GM20000 (cell line): Measurements from ENCODE around the gene GPR78.

Source experiments
- DNase-seq: peaks from one replicate; pipeline ENCODE4 v3.0.0; 2012; ENCODE audit warnings: low spot score
- TF ChIP-seq, protein P1 (sequence below): IDR thresholded peaks from 2 replicates; pipeline ENCODE4 v1.5.1; 2012; ENCODE audit warnings: mild to moderate bottlenecking, control low read depth; ENCODE audit errors: extremely low read depth, missing control alignments

The GPR78 gene

DNA sequence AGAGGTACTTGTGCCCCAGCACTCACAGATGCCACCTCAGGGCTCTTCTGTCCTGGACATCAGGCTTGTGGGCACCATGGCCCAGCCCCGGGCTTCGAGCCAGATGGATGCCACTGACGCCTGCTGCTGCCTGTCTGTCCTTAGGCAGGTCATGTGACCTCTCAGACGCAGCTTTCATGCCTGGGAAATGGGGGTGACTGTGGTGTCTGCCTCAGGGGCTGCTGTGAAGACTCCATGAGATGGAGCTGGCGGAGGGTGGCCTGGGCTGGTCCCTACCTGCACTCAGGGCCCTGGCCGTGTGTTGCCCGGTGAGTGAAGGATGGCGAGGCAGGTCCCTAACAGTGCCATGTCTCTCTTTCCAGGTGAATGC is 18.9 kb downstream of the GPR78 start:
- TF ChIP-seq, protein P1, sequence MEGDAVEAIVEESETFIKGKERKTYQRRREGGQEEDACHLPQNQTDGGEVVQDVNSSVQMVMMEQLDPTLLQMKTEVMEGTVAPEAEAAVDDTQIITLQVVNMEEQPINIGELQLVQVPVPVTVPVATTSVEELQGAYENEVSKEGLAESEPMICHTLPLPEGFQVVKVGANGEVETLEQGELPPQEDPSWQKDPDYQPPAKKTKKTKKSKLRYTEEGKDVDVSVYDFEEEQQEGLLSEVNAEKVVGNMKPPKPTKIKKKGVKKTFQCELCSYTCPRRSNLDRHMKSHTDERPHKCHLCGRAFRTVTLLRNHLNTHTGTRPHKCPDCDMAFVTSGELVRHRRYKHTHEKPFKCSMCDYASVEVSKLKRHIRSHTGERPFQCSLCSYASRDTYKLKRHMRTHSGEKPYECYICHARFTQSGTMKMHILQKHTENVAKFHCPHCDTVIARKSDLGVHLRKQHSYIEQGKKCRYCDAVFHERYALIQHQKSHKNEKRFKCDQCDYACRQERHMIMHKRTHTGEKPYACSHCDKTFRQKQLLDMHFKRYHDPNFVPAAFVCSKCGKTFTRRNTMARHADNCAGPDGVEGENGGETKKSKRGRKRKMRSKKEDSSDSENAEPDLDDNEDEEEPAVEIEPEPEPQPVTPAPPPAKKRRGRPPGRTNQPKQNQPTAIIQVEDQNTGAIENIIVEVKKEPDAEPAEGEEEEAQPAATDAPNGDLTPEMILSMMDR: no peak
- DNase-seq: no peak

DNA sequence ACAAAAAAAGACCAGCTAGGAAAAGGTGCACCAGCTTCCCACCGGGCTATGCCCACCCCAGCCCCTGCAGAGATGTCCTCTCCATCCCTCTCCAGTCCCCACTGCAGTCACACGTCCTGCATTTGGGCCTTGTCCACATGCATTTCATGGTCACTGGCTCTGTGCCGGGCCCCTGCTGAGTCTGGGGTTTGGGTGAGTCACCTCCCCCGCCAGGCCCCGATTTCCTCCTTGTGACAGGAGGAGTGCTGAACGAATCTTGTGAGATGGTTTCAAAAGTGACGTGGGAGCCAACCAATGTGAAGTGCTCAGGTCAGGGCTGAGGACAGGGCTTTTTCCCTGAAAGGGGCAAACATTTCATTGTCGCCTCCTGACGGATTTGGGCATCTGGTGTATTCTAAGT is 19.5 kb downstream of the GPR78 start:
- no peak for DNase-seq
- TF ChIP-seq, protein P1: no peak

DNA sequence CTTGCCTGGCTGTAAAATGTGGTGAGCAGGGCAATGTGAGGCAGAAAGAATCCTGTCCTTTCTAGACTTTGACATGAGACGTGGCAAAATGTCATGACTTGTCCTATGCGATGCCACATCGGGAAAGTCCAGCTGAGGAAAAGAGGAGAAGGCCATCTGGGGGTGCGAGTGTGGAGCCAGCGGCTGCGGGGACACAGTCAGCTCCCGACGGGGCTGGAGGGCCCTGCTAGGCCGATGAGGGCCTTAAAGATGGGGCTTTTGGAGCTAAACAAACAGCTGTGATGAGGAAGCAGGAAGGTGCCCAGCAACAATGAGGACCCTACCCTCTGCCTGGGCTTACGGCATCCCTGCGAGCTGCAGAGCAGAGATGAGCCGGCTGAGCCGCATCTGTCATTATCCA is 20.1 kb downstream of the GPR78 start:
- DNase-seq: no peak
- TF ChIP-seq, protein P1: no peak

- TF ChIP-seq, protein P1: no peak
- DNase-seq: no peak
Measured at GRCh38 chr4:8600686-8601085, 20.5 kb downstream of the GPR78 start.

DNA sequence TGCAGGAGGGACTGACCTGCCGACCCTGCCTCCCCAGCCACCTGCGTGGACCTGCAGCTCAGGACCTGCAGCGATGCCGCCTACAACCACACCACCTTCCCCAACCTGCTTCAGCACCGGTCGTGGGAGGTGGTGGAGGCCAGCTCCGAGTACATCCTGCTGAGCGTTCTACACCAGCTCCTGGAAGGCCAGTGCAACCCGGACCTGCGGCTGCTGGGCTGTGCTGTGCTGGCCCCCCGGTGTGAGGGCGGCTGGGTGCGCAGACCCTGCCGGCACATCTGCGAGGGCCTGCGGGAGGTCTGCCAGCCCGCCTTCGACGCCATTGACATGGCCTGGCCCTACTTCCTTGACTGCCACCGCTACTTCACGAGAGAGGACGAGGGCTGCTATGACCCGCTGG is 20.9 kb downstream of the GPR78 start:
- no peak for DNase-seq
- TF ChIP-seq, protein P1: no peak

GRCh38 chr4:8601556-8601955 is 21.4 kb downstream of the GPR78 start:
- TF ChIP-seq, protein P1: no peak
- no peak for DNase-seq

GRCh38 chr4:8602686-8603430 is 22.7 kb downstream of the GPR78 start:
- TF ChIP-seq, protein P1: no peak
- no peak for DNase-seq
